NCI-H128 (cell line): ENCODE measurements around the gene ANKS3.

Source experiments
- DNase-seq: peaks from one replicate; lab custom pipeline; 2025; ENCODE audit not compliant: unreplicated experiment; lab: John Stamatoyannopoulos, UW

The ANKS3 gene

GRCh38 chr16:4734063-4734729, at the start of gene ANKS3, which contains the start of gene DNAAF8:
Gene ANKS3 (minus strand): TSS chr16:4734271. CDS start chr16:4730149, 4,122 bp downstream.
Gene DNAAF8 (plus strand): TSS chr16:4734537. CDS start chr16:4736515, 1,978 bp downstream.
- DNase-seq, result peak; percentile 46

GRCh38 chr16:4783251-4783950, 49.3 kb upstream of the ANKS3 start:
- DNase-seq, result no peak

GRCh38 chr16:4780235-4780634, 46.2 kb upstream of the ANKS3 start:
- no peak for DNase-seq

- no peak for DNase-seq
Observed at GRCh38 chr16:4778050-4778392, 44.0 kb upstream of the ANKS3 start.

- DNase-seq, result no peak
Observed at GRCh38 chr16:4777339-4778049, 43.4 kb upstream of the ANKS3 start.

GRCh38 chr16:4776141-4776705, 42.2 kb upstream of the ANKS3 start:
- DNase-seq, result no peak

GRCh38 chr16:4775005-4775404, 40.9 kb upstream of the ANKS3 start:
- DNase-seq, result no peak

GRCh38 chr16:4772351-4772750, 38.3 kb upstream of the ANKS3 start:
- no peak for DNase-seq

GRCh38 chr16:4771646-4772045, 37.6 kb upstream of the ANKS3 start:
- DNase-seq, result no peak

GRCh38 chr16:4769306-4769638, 35.2 kb upstream of the ANKS3 start:
- DNase-seq, result no peak

GRCh38 chr16:4768549-4769305, 34.7 kb upstream of the ANKS3 start:
- peak; percentile 85 for DNase-seq

- no peak for DNase-seq
Observed at GRCh38 chr16:4767872-4768548, 33.9 kb upstream of the ANKS3 start.

GRCh38 chr16:4766875-4767628, 33.0 kb upstream of the ANKS3 start, which contains the start of gene ZNF500:
Gene ZNF500 (minus strand): TSS chr16:4767162. CDS start chr16:4765978, 1,184 bp downstream.
- DNase-seq, result peak; percentile 85

- no peak for DNase-seq
Observed at GRCh38 chr16:4765511-4766474, 31.7 kb upstream of the ANKS3 start.

- no peak for DNase-seq
Observed at GRCh38 chr16:4763791-4764190, 29.7 kb upstream of the ANKS3 start.

- DNase-seq, result no peak
Observed at GRCh38 chr16:4762205-4762604, 28.1 kb upstream of the ANKS3 start.

GRCh38 chr16:4760221-4760910, 26.3 kb upstream of the ANKS3 start:
- DNase-seq, result no peak

GRCh38 chr16:4755687-4756086, 21.6 kb upstream of the ANKS3 start:
- DNase-seq, result no peak
